Sigmoid colon (tissue), 7 donors: ENCODE measurements around the gene AK5. TPM values are rescaled to one million over a fixed set of nuclear protein-coding genes. Genes with fewer than 3 reads are reported as not detected.

Experiments
- DNase-seq: peaks from one replicate; pipeline ENCODE4 v3.0.0-alpha.2; 2019
- H3K27ac ChIP-seq, 4 donors: fragments of 200-600 bp; sonication (generic); one replicate each; pipeline ENCODE4 v1.5.1; 2016 to 2019; ENCODE audit warnings: mild to moderate bottlenecking in 1 of 4
- H3K27me3 ChIP-seq, 3 donors: fragments of 200-600 bp; sonication (generic); one replicate each; pipeline ENCODE4 v1.5.1; 2019; ENCODE audit warnings: mild to moderate bottlenecking in 1 of 3
- H3K36me3 ChIP-seq, 4 donors: fragments of 200-600 bp; sonication (generic); one replicate each; pipeline ENCODE4 v1.5.1; 2016 to 2019
- H3K4me1 ChIP-seq, 4 donors: fragments of 200-600 bp; sonication (generic); one replicate each; pipeline ENCODE4 v1.5.1; 2017 to 2019
- H3K4me3 ChIP-seq, 4 donors: fragments of 200-600 bp; sonication (generic); one replicate each; pipeline ENCODE4 v1.5.1; 2017 to 2019; ENCODE audit warnings: mild to moderate bottlenecking in 2 of 4, moderate library complexity in 1 of 4
- H3K9me3 ChIP-seq, 4 donors: fragments of 200-600 bp in 3 of 4; sonication (generic) in 3 of 4; one replicate each; pipeline versions ENCODE4 v1.5.1 to v1.6.1; 2013 to 2019
- CTCF ChIP-seq, 4 experiments: fragments of 450-650 bp in 3 of 4; fragments of 200-600 bp in 1 of 4; IDR thresholded peaks; one replicate each; pipeline ENCODE4 v1.5.1; 2016 to 2019; ENCODE audit warnings: antibody characterized with exemption in 4 of 4, mild to moderate bottlenecking in 3 of 4, moderate library complexity in 2 of 4
- EP300 ChIP-seq, 4 donors: sonication (generic); formaldehyde crosslinking; IDR thresholded peaks; one replicate each; pipeline ENCODE4 v1.6.1; 2017; ENCODE audit warnings: antibody characterized with exemption in 4 of 4
- POLR2A ChIP-seq, 2 donors: fragments of 450-650 bp; IDR thresholded peaks; one replicate each; pipeline ENCODE4 v1.6.1; 2016; ENCODE audit warnings: antibody characterized with exemption in 2 of 2, mild to moderate bottlenecking in 2 of 2, moderate library complexity in 2 of 2
- POLR2AphosphoS5 ChIP-seq, 4 donors: sonication (generic); formaldehyde crosslinking; IDR thresholded peaks; one replicate each; pipeline ENCODE4 v1.6.1; 2017; ENCODE audit warnings: antibody characterized with exemption in 4 of 4
- WGBS, 2 donors: extraction: QIAGEN DNeasy Blood & Tissue Kit; methylation state at CpG; one replicate each; pipeline ENCODE4 v1.1.7; 2013; 5-methylcytosine and 5-hydroxymethylcytosine counted together
- intact Hi-C: fragments of 100-400 bp; cut with DNase I; formaldehyde crosslinking; loops from one replicate; pipeline ENCODE4 v1.15.1; 2023
- polyA plus RNA-seq, 3 donors: library from polyadenylated mRNA; stranded (reverse); fragments of 200-250 nt; gene quantifications; one replicate each; pipeline ENCODE4 v1.2.3, GENCODE V29; 2013
- total RNA-seq, 4 donors: library from RNA; depleted of rRNA; stranded (reverse); fragments of >200 nt; gene quantifications; one replicate each; pipeline ENCODE4 v1.1.0, GENCODE V29; 2016
- donor health status: healthy with polysubstance abuse.
- donor health status: Bipolar disorder and iron deficiency.
- donor health status: healthy.

The AK5 gene
- total and polyA plus RNA-seq, 7 donors: 0.33 to 6.1 (median 1.9) TPM; not detected in 1

GRCh38 chr1:77468257-77468948, 186.6 kb downstream of the AK5 start:
- no peak for DNase-seq
- intact Hi-C loops: no loop called here
- WGBS, 2 donors: 61 to 64% methylated on average over 4 of the region's 4 CpGs
- Histone ChIP-seq H3K4me3 (no peak overlapping the region), H3K36me3 (no peaks in the 10 kb centered on the region), H3K9me3 (no peaks in the 10 kb centered on the region), H3K27ac (peak overlapping the region in 1 of 4 donors; percentile 25), H3K27me3 (no peaks in the 10 kb centered on the region), H3K4me1 (peaks cover 0 to 13% (median 10%) of the 10 kb centered on the region in 4 donors)
- no peak for TF ChIP-seq POLR2AphosphoS5 (IDR thresholded peaks at IDR 0.05)

DNA sequence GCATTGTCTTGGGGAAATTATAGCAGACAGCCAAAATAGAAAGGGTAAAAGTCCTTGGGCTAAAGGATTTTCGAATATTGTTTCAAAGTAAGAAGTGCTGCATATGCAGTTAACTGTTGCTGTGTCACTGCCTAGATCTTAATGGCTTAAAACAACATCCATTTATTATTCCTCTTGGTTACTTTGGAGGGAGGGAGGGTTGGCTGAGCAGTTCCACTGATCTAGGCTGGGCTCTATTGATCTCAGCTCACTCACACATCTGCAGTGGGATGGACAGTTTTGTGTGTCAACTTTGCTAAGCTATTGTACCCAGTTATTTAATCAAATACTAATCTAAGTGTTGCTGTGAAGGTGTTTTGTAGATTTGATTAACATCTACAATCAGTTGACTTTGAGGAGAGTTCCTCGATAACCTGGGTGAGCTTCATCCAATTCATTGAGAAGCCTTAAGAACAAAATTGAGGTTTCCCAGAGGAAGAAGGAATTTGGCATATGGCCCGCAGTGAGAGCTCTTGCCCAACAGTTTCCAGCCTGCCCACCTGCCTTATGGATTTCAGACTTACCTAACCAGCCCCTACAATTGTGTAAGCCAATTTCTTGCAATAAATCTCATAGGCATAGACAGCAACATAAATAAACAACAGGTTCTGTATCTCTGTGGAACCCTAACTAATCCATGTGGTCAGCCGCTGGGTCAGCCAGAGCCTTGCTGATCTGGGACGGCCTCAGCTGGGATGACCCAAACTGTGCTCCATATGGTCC, 187.3 kb downstream of the AK5 start:
- Histone ChIP-seq H3K27me3 (no peaks in the 10 kb centered on the region), H3K36me3 (no peaks in the 10 kb centered on the region), H3K27ac (no peak overlapping the region), H3K4me3 (no peak overlapping the region), H3K9me3 (no peaks in the 10 kb centered on the region), H3K4me1 (peaks cover 0 to 20% (median 10%) of the 10 kb centered on the region in 4 donors)
- intact Hi-C loops: no loop called here
- WGBS, 2 donors: 72 to 88% methylated on average over 5 of the region's 5 CpGs
- no peak for DNase-seq
- TF ChIP-seq POLR2AphosphoS5 (IDR thresholded peaks at IDR 0.05): no peak
- no peak for TF ChIP-seq EP300 (IDR thresholded peaks at IDR 0.05)
- TF ChIP-seq POLR2A (IDR thresholded peaks at IDR 0.05): no peak
- TF ChIP-seq CTCF (IDR thresholded peaks at IDR 0.05): no peak

- no peak overlapping the region for H3K4me3 ChIP-seq
- no peak overlapping the region for H3K27ac ChIP-seq
- no peak for DNase-seq
- no peaks in the 10 kb centered on the region for H3K36me3 ChIP-seq
- no peaks in the 10 kb centered on the region for H3K27me3 ChIP-seq
- no peaks in the 10 kb centered on the region for H3K9me3 ChIP-seq
- H3K4me1 ChIP-seq: peaks cover 0 to 22% (median 10%) of the 10 kb centered on the region in 4 donors
- intact Hi-C loops: no loop called here
- TF ChIP-seq POLR2AphosphoS5 (IDR thresholded peaks at IDR 0.05): no peak
- no peak for TF ChIP-seq POLR2A (IDR thresholded peaks at IDR 0.05)
- TF ChIP-seq CTCF (IDR thresholded peaks at IDR 0.05): no peak
- TF ChIP-seq EP300 (IDR thresholded peaks at IDR 0.05): no peak
- 86 to 87% methylated on average over 2 of the region's 2 CpGs for WGBS, 2 donors
Observed at GRCh38 chr1:77471691-77472090, 189.9 kb downstream of the AK5 start.

DNA sequence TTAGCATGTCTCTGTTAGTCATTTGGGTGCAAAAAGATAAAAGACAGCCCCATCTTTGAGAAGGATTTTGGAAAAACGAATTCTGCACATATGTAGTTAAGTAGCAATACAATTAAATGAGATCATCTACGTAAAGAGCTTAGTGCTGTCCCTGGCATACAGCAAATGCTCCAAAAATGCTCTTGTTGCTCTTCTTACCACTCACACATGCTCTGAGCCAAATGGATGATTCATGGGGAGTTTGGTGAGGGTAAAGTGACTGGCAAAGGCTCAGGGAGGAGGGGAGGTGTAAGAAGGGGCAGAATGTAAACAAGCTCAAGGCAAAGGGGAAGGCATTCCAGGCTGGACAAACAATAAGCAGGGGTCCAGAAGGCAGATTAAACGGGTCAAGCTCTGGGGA, 191.9 kb downstream of the AK5 start:
- H3K9me3 ChIP-seq: no peaks in the 10 kb centered on the region
- peaks cover 0 to 15% (median 3%) of the 10 kb centered on the region in 4 donors for H3K4me1 ChIP-seq
- TF ChIP-seq POLR2A (IDR thresholded peaks at IDR 0.05) (no peak), EP300 (IDR thresholded peaks at IDR 0.05) (no peak), POLR2AphosphoS5 (IDR thresholded peaks at IDR 0.05) (no peak), CTCF (IDR thresholded peaks at IDR 0.05) (no peak)
- no peak overlapping the region for H3K27ac ChIP-seq
- H3K27me3 ChIP-seq: no peaks in the 10 kb centered on the region
- intact Hi-C loops: no loop called here
- H3K36me3 ChIP-seq: no peaks in the 10 kb centered on the region
- no peak overlapping the region for H3K4me3 ChIP-seq
- WGBS, 2 donors: 64% methylated on average over 3 of the region's 3 CpGs
- DNase-seq: no peak

- Histone ChIP-seq H3K4me3 (no peak overlapping the region), H3K27ac (no peak overlapping the region), H3K9me3 (no peaks in the 10 kb centered on the region), H3K36me3 (no peaks in the 10 kb centered on the region), H3K27me3 (no peaks in the 10 kb centered on the region), H3K4me1 (peaks cover 0 to 11% (median 0%) of the 10 kb centered on the region in 4 donors)
- no peak for DNase-seq
- intact Hi-C loops: no loop called here
- TF ChIP-seq POLR2AphosphoS5 (IDR thresholded peaks at IDR 0.05) (no peak), CTCF (IDR thresholded peaks at IDR 0.05) (no peak), POLR2A (IDR thresholded peaks at IDR 0.05) (no peak), EP300 (IDR thresholded peaks at IDR 0.05) (no peak)
- WGBS, 2 donors: 4 to 27% methylated on average over 1 of the region's 1 CpG
Observed at GRCh38 chr1:77475641-77476040, 193.8 kb downstream of the AK5 start.
